Stimulated activated CD8-positive, alpha-beta memory T cell treated with anti-CD3 and anti-CD28 coated beads, Interleukin-12 subunit alpha, Interleukin-12 subunit beta, amount 100 ng/mL, for 4 hours (primary cell): ENCODE measurements around the gene TPBGL.

Experiments
- DNase-seq: peaks from one replicate; pipeline ENCODE4 v3.0.0-alpha.2; 2020; ENCODE audit warnings: low read depth

TPBGL gene, protein sequence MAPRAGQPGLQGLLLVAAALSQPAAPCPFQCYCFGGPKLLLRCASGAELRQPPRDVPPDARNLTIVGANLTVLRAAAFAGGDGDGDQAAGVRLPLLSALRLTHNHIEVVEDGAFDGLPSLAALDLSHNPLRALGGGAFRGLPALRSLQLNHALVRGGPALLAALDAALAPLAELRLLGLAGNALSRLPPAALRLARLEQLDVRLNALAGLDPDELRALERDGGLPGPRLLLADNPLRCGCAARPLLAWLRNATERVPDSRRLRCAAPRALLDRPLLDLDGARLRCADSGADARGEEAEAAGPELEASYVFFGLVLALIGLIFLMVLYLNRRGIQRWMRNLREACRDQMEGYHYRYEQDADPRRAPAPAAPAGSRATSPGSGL

DNA sequence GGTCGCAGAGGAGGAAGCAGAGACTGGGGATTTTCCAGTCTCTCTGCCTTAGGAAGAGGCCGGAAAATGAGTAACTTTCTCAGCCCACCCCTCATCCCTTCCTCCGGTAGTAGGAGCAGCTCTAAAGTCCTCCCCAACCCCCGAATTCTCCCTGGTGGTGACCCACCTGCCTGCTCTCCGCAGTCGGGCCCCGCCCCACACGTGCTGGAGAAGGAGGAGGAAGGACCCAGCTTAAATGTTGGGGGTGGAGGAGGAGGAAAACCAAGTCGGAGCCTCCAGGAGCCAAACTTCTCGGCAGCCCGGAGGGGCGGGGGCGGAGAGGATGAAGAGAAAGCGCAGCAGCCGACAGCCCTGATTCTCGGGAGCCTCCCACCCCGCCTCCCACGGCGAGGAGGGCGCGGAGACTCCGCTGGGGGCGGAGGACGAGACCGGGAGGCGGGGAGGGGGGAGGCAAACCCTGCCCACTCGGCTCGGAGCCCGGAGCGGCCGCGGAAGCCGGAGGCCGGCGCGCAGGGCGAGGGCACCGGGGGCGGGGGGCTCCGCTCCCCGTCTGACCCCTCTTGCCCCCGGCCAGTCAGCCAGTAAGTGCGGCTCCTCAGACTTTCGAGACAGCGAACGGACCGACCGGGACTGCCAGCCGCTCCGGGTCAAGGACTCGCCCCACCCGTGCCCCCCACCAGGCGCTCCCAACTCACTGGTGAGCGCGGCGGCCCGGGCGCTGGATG lies at the start of gene TPBGL:
TPBGL (plus strand) TSS at position 464 of the 725 bp plus-strand sequence. CDS start 276 bp downstream, outside the sequence.
- peak; percentile 20 for DNase-seq

GRCh38 chr11:75191330-75191717 lies 49.2 kb upstream of the TPBGL start:
- DNase-seq, result no peak

DNA sequence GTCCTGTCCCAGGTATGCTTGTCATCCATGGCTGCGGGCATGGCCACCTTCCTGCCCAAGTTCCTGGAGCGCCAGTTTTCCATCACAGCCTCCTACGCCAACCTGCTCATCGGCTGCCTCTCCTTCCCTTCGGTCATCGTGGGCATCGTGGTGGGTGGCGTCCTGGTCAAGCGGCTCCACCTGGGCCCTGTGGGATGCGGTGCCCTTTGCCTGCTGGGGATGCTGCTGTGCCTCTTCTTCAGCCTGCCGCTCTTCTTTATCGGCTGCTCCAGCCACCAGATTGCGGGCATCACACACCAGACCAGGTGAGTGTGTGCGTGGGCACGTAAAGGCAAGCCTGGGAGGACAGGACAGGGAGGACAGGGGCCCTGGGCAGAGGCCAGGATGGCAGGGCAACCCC lies 47.3 kb upstream of the TPBGL start:
- DNase-seq, result no peak

- DNase-seq, result no peak
These were observed 46.9 kb upstream of the TPBGL start for GRCh38 chr11:75193711-75194110.

- DNase-seq, result no peak
These were observed 46.4 kb upstream of the TPBGL start for GRCh38 chr11:75194147-75194546.

- DNase-seq, result no peak
These were observed 45.2 kb upstream of the TPBGL start for GRCh38 chr11:75195167-75195962.

GRCh38 chr11:75196426-75196825 lies 44.1 kb upstream of the TPBGL start:
- no peak for DNase-seq

- no peak for DNase-seq
These were observed 42.9 kb upstream of the TPBGL start for GRCh38 chr11:75197512-75198277.

DNA sequence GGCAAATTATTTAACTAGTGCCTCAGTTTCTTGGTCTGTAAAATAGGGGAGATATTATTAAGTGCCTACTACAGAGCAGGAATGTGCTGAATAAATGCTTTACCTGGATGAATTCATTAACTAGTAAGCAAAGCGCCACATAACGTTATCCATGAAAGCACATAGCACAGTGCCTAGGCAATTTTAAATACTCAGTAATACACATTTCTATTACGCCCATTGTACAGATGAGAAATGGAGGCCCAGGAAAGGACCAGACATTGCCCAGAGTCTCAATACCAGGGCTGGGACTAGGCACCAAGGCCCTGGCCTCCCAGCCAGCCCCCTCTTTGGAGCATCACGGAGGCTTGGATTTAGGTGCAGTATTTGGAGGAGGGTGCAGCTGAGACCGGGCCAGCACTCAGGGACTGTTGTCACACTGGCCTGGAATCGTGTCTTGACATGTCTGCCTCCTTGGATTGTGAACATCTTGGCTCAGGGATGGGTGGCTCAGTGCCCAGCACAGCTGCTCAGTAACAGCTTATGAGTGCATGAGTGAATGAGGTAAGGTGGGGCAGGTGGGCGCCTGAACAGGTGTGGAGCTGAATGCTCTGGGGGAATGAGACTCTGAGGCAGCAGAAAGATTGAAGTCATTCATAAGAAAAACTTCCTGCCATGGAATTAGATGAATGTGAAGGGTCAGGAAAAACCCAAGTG lies 42.1 kb upstream of the TPBGL start:
- no peak for DNase-seq

- no peak for DNase-seq
These were observed 41.1 kb upstream of the TPBGL start for GRCh38 chr11:75199412-75199955.

DNA sequence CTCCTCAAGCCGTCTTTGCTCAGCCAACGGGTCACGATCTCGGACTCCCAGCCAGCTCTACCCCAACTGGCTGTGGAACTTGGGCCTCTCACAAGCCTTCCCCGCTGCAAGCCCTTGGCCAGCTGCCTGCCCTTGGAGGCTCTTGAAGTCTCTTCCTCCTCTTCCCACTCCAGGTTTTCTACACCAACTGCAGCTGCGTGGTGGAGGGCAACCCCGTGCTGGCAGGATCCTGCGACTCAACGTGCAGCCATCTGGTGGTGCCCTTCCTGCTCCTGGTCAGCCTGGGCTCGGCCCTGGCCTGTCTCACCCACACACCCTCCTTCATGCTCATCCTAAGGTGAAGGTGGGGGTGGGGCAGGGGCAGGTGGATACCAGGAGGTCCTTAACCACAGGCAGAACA lies 40.5 kb upstream of the TPBGL start:
- no peak for DNase-seq

- no peak for DNase-seq
These were observed 40.0 kb upstream of the TPBGL start for GRCh38 chr11:75200531-75200930.

DNA sequence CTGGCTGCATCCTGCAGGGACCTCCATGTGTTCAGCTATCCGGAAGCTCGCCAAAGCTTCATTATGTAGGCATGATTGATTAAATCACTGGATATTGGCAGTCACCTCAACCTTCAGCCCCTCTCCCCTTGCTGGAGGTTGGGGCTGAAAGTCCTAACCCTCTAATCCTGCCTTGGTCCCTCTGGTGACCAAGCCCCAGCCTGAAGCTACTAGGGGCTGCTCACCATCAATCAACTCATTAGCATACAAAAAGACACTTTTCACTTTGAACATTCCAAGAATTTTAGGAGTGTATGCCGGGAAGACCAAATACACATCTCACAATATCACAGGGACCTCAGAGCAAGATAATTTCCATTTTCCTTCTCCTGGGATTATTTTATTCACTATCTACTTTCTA lies 38.8 kb upstream of the TPBGL start:
- no peak for DNase-seq

DNA sequence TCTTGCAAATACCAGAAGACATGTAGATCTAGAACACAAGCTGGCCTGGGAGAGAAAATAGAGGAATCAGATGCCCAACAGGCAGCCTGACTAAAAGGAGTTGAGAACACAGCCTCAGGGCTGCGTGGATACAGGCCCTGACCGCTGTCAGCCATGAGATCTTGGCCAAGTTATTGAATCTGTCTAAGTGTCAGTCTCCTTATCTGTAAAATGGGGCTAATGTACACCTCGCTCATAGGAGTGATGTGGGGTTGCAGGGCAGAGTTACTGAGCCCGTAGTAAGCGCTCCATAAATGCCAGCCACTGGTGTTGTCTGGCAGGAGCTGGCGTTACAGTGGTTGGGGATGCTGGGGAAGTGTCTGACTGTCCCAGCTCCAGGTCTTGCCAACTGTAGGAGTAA lies 38.4 kb upstream of the TPBGL start:
- no peak for DNase-seq

DNA sequence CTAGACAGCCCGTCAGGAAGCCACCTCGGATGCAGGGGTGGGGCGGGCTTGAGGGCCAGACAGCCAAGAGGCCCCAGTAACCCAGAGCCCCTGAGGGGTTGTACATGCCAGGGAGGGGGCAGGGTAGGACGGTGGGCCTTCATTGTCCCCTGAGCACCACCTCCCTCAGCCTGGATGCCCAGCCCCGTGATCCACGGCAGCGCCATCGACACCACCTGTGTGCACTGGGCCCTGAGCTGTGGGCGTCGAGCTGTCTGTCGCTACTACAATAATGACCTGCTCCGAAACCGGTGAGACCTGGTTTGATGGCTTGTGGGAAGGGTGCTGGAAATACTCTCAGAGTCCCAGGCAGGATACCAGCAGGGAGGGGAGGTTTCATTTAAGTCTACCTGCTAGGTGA lies 37.4 kb upstream of the TPBGL start:
- no peak for DNase-seq

DNA sequence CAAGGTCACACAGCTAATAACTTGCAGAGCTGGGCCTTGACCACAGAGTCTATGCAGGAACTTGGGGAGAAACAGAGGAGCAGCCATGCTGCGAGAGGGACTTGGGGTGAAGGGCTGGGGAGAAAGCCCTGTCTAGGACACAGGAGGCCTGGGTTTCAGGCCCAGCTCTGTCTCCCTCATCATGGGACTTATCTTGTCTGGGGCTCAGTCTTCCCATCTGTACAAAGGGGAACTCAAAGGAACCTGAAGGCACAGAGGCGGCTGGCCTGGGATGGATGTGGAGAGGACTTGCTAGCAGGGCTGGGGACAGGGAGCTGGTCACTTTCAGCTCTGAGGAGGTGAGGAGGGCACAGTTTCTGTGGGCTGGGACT lies 36.9 kb upstream of the TPBGL start:
- no peak for DNase-seq

- no peak for DNase-seq
These were observed 36.4 kb upstream of the TPBGL start for GRCh38 chr11:75204012-75204674.

GRCh38 chr11:75204685-75205563 lies 35.6 kb upstream of the TPBGL start:
- DNase-seq, result peak; percentile 48

DNA sequence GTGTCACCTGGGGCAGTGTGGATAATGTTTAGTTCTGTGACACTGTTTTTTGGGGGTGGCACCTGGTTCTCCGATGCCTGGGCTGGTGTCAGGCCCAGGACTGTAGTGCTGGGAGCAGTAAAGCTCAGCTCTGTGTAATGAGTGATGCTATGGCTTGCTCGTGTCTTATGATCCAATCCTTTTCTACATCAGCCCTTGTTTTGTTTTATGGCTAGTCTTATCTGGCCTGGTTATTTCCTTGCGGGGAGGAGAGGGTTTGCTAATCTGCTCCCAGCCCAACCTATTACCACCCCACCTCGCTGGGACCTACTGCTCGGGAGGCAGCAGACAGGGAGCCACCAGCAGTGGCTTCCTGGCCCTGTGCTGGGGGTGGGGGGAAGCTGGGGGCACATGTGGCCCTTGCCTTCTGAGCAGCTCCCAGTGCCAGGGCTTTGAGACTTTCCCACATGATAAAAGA lies 35.0 kb upstream of the TPBGL start:
- no peak for DNase-seq
